GM21619 (cell line): ENCODE results near the gene TWNK.
A peak's percentile ranks its signal among the peaks of the same experiment; 100 is the strongest.

Experiments
- ATAC-seq: cut with Tn5 transposase; IDR thresholded peaks from one replicate; pipeline ENCODE4 v1.9.1; 2021; ENCODE audit not compliant: unreplicated experiment

TWNK gene

DNA sequence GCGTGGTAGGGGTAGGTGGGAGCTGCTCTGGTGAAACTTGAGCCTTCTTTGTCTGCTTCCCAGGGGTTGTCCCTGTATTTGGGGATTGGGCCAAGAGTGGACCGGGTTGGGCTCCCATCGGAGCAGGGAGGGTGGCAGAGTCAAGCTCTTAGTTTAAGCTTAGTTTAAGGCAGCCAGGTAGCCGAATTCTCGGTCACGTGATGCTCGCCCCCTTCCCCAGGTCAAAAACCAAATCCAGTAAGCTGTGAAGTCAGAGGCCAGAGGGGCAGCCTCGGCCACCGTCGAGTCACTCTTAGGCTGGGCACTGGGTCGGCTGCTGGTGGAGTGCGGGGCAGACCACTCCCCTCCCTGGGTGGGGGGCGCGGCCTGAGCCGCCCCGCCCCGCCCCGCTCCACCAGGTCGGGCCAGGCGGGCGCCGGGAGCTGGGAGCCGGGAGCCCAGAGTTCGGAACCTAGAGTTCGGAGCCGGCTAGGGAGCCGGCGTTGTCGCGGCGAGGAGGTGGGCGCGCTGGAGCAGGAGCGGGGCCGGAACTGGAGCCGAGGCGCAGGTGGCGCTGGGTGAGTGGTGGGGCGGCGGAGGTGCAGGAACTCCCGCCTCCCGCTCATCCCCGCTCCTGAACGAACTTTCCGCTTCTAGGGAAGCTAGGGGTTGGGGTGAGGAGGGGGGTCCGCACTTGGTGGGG, 9.5 kb downstream of the TWNK start:
- ATAC-seq: no peak

DNA sequence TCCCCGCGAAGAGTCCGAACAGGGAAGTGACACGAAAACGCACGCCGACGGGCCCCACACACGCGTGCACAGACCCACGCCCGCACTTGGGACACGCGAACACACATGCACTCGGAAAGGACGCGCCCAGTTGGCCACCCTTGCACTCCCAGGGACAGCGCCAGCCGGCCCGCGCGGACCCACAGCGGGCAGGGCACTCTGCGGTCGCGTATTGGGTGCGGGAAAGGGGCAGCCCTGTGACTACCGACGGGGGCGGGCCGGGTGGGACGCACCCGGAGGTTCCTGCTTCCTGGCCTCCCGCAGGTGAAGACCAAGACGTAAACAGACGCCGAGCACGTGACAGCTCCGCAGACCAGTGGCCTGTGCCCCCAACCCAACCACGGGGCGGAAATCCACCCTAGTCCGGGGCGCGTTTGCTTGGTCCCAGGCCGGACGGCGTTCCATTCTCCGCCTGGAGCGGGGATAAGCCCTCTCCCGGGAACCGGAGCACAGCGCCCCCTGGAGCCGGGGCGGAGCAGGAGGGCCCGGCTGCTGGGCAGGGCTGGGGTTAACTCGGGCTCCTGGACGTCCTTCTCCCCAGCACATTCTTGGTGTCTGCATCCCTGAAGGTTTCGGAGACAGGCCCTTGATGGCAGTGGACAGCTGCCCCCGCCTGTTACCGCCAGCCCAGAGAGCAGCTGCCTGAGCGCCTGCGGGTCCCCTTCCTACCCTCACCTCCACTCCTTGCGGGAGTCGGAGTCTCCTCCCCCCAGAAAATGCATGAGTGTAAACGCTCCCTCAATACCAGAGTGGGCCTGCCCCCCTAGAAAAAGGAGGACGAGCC, 10.2 kb downstream of the TWNK start:
- peak; percentile 33 for ATAC-seq

GRCh38 chr10:100998183-100998990, 11.0 kb downstream of the TWNK start:
- peak; percentile 17 for ATAC-seq

GRCh38 chr10:100998991-100999741, 11.8 kb downstream of the TWNK start:
- ATAC-seq: peak; percentile 45

DNA sequence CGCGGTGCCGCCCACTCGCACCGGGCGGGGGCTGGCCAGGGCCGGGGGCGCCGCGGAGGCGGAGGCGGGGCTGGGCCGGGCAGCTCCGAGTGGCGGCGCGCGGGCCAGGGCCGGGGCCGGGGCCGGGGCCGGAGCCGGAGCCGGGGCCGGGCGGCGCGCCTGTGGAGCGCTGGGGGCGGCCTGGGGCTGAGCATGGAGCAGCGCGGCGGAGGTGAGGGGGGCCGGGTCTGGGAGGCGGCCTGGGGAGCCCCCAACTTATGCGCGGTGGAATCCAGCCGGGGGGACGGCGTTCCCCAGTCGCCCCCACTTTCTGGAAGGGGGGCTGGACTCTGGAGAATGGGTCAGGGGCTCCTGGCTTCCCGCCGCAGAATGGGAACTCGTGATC, 12.4 kb downstream of the TWNK start, which contains the start of gene LZTS2:
Gene LZTS2, plus strand, starts transcription at position 67 of the 385 bp plus-strand sequence. CDS start 2,731 bp downstream, outside the sequence.
- no peak for ATAC-seq

DNA sequence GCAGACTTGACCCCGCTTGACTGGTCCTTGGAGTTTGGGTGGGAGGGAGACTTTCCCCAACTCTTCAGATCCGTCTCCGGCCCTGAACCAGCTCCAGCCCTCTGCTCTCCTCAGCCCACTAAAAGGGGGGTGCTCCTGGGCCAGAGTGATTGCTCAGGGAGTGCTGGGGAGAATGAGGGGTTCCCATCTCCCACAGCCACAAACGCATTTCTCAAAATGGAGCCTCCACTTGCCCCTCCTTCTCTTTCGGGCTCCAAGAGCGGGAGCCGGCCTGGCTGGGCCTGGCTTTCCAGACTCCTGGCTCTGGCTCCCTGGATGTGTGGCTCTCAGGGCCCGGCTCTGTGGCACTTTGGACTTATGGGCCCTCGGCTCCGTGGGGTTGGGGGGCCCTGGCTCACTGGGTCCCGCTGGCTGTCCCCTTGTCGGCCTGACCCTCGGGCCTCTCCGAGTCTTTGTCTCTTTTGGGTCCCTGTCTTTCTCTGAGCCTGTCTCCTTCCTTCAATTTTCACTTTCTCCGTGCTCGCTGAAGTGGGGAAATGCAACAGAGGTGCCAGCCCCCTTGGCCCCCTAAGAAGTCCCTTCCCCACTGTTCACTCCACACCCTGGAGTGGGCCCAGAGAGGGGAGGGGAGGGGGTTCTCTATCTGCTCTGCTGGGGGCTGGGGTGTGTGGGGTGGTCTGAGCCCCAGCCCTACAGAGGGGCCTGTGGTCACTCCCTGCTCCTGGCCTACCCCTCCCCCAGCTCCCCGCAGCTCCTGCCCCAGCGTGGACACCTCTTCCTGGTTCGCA, 13.0 kb downstream of the TWNK start:
- ATAC-seq: no peak

DNA sequence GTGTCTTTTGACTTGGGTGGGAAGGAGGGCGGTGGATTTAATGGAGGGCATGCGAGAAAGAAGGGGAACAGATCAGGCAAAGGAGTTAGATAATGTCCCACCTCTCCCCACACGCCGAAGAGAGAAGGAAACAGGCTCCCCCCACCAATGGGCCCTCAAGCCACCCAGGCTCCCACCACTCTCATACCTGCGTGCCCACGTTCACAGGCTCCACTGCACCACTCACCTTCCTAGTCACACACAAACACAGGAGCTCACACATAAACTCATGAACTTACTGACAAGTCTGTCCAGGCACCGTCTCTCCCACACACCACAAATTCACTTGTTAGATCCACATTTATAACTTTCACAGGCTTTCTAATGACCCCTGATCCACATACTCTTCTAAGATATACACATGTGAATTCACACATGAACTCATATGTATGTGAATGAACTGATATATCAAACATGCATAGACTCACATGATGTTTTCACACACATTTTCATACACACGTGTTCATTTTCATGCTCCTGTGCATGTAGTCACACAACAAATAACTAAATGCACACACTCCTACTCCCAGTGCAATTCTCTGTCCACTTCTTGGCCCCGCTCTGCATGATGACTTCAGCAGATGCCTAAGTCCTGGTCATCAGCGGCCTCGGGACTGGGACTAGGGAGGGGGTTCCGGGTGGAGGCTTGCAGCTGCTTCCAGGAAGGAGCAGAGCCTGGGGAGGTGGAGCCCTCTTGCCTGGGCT, 13.7 kb downstream of the TWNK start:
- ATAC-seq: no peak

DNA sequence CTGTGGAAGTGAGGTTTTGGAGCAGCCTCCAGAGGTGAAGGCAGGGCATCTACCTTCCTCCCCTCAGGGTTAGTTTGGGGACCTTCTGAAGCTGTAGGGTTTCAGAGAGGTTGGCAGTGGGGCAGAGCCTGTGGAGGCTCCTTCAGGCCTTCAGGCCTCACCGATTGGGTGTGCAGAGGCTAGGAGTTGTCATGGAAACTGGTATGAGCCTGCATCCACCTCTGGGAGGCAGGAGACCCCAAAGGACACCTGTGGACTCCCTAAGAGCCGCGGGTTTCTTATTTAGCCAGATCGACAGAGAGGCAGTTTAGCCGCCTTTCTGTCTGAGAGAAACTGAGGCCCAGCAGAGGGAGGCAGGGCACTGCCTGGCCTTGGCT, 14.3 kb downstream of the TWNK start:
- no peak for ATAC-seq

DNA sequence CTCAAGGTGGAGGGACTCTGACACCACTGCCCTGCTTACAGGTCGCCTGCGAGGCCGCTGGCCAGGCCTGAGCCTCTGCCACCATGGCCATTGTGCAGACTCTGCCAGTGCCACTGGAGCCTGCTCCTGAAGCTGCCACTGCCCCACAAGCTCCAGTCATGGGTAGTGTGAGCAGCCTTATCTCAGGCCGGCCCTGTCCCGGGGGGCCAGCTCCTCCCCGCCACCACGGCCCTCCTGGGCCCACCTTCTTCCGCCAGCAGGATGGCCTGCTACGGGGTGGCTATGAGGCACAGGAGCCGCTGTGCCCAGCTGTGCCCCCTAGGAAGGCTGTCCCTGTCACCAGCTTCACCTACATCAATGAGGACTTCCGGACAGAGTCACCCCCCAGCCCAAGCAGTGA, 15.1 kb downstream of the TWNK start:
- ATAC-seq: no peak

DNA sequence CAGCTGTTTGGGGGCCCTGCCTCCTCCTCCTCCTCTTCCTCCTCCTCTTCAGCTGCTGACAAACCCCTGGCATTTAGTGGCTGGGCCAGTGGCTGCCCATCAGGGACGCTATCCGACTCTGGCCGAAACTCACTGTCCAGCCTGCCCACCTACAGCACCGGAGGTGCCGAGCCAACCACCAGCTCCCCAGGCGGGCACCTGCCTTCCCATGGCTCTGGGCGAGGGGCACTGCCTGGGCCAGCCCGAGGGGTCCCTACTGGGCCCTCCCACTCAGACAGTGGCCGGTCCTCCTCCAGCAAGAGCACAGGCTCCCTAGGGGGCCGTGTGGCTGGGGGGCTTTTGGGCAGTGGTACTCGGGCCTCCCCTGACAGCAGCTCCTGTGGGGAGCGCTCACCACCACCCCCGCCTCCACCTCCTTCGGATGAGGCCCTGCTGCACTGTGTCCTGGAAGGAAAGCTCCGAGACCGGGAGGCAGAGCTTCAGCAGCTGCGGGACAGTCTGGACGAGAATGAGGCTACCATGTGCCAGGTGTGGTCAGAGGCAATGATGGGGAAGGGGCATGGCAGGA, 16.4 kb downstream of the TWNK start:
- ATAC-seq: no peak

GRCh38 chr10:101005361-101005760, 18.0 kb downstream of the TWNK start:
- ATAC-seq: no peak

DNA sequence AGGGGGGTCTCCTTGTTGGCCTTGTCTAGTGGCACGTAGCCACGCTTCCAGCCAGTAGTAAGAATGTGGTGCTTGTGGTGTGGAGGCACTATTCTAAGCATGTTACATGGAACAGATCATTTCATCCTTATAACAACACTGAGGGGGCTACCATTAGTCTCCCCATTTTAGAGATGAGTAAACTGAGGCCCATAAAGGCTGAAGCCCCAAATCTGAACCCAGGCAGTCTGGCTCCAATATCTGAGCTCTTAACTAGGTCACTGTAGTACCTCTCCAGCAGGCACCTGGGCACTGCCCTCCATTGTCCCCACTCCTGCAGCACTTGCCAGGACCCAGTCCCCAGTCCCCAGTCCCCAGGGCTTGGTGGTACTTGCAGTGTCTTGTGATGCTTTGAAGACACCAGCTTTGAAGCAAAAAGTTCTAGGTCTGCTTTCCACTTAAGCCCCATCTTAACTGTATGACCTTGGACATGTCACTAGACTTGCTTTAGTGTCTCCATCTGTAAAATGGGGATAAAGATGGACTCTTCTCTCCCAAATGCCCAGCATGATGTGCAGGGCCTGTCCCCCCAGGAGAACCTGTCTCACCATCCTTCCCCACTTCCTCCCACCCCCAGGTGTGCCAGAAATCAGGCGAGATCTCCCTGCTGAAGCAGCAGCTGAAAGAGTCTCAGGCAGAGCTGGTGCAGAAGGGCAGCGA, 18.7 kb downstream of the TWNK start:
- ATAC-seq: no peak

- ATAC-seq: no peak
Measured at GRCh38 chr10:101006593-101007098, 19.3 kb downstream of the TWNK start.

DNA sequence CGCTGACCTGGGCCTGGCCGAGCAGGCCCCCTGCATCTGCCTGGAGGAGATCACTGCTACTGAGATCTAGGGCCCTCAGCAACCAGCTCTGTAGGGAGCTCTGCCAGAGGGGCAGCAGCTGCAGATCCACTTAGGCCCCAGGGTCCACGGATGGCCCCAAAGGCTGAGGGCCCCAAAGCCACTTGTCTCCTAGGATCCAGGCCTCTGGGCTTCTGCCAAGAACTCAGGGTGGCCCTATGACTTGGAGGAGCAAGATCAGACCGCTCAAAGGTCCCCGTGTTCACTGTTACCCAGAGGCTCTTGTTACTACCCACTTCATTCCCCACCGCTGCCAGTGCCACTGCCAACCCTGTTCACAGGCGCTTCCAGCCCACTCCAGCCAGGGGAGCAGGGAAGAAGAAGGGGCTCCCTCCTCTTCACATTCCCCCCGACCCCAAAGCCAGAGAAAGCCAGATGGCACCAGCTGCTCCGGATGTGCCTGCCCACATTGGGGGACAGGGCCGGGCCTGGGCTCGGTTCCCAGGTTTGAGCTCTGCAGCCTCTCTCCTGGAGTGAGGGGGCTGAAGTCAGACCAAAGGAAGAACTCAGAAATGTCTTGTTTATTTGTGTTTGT, 19.9 kb downstream of the TWNK start:
- no peak for ATAC-seq

GRCh38 chr10:101007915-101008822, 20.8 kb downstream of the TWNK start:
- ATAC-seq: no peak

DNA sequence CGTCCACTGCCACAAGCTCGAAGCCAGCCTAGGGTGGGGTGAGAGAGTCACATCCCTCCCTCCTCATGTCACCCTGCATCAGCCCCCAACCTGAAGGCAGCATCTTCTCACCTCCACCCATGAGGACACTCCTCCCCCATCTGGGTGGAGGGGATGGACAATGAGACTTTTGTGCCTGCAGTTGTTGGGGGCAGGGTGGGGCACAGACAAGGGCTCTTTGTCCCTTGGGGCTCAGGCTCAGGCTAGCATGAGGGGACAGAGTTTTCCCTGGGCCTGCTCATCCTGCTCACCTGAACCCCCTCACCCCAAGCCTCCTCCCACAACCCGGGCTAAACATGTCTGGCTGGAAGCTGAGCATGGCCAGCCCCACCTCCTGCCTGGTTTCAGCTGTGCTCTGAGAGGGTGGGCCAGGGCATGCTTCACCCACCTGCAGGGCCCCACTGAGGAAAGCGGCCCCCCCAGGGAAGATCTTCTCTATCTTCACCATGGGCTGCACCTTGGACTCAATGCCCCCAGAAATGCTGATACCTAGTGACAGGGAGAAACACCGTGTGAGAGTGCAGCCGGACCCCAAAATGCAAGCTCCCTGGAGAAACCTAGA, 21.6 kb downstream of the TWNK start:
- ATAC-seq: no peak
